Hepatic stellate cell (primary cell): ENCODE measurements around the gene SOX21.

Source experiments
- DNase-seq: peaks from one replicate; pipeline ENCODE4 v3.0.0; 2011; ENCODE audit warnings: low spot score

The SOX21 gene

DNA sequence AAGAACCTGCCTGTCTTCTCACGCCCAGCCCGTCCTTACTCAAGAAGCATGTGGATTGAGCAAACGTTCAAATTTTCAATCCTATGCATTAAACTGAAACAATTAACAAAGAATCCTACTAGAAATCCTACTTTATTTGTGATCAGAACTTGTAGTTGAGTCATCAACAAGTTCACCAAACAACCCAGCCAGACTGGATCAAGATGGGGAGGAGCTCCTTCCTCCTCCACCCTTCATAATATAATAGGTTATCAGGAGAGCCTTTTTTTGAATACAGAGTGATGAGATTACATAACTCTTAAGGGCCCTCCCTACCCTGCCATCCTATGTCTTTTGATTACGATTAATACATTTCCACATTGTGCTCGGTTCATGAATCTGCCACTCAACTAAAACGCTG, 32.7 kb downstream of the SOX21 start:
- no peak for DNase-seq

- DNase-seq: no peak
These were observed 33.5 kb downstream of the SOX21 start for GRCh38 chr13:94678845-94679244.

GRCh38 chr13:94677799-94678198, 34.5 kb downstream of the SOX21 start:
- DNase-seq: no peak

DNA sequence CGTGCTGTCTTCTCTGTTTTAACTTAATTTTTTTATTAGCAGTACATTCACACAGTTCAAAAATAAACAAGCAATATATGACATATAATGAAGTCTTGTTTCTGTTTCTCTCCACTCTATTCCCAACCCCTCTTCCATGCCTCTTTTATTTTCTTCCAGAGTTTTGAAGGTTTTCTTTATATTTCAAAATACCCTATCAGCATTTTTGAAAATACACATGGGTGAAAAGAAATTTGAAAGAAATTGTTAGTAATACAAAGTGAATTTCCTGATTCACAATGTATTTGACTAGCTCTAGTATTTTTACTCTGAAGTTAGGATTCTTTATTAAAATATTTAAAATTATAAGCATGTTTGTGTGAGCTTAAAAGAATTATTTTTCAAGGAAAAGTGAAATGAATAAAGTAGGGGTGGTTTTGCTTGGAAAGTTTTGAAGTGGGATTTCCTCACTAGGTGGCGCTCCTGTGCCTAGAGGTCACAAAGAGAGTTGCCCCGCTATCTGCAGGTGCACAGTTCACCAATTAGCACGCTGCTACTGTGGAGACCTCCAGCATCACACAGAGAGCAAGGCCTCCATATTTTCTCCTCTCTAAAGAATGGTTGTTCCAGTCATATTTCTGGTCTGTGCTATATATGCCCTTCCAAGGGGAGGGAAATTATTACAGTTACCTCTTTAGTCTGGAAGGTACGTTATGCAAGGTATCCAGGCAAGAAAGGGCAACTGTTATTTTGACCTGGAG, 37.6 kb downstream of the SOX21 start:
- DNase-seq: no peak

GRCh38 chr13:94673851-94674250, 38.5 kb downstream of the SOX21 start:
- DNase-seq: no peak

DNA sequence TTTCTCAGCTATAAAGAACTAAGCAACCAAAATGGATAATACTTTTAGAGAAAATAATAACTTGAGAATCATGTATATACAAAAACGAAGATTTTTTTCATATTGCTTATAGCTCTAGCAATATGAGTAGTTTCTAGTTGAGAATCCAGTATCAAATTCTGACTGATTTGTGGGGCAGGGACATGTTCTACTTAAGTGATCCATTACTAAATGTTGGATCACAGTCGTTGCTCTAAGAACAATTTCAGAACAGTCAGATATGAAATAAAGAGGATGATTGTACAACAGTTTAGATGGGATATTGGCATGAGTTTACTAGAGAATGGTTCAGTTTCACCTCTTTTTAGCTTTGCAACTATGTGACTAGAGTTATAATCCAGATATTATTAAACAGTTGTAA, 39.9 kb downstream of the SOX21 start:
- no peak for DNase-seq

GRCh38 chr13:94667190-94667589, 45.2 kb downstream of the SOX21 start:
- no peak for DNase-seq

- DNase-seq: no peak
These were observed 46.3 kb downstream of the SOX21 start for GRCh38 chr13:94666065-94666464.

DNA sequence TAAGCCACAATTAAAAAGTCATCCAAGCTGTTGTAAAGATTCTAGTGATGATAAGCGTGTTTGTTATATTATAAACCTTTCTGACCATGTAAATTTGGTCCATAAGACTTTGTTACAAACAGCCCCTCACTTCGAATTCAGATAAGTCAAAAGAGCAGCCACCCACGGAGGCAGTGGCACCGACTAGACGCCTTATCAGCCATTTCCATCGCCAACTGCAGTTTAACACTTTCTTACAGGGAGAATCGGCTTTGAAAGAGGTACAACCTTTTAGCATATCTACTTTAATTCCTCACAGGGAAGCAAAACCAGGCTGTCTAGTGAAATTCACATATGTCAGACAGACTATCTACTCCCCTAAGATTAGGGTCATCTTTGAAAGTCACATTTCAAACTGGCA, 47.5 kb downstream of the SOX21 start:
- DNase-seq: no peak

GRCh38 chr13:94662274-94662945, 49.9 kb downstream of the SOX21 start:
- no peak for DNase-seq

- DNase-seq: no peak
These were observed 50.9 kb downstream of the SOX21 start for GRCh38 chr13:94661406-94661805.

GRCh38 chr13:94660695-94661326, 51.5 kb downstream of the SOX21 start:
- DNase-seq: no peak
